GM21528 (cell line): ENCODE data around the gene SDK1.

Experiments
- ATAC-seq: cut with Tn5 transposase; IDR thresholded peaks from one replicate; pipeline ENCODE4 v1.9.1; 2021; ENCODE audit warnings: mild to moderate bottlenecking, moderate library complexity; ENCODE audit not compliant: unreplicated experiment, low FRiP score

Gene SDK1

GRCh38 chr7:4050126-4050660, 749.1 kb downstream of the SDK1 start:
- ATAC-seq = no peak

GRCh38 chr7:4051696-4052095, 750.6 kb downstream of the SDK1 start:
- ATAC-seq = no peak

GRCh38 chr7:4052130-4052529, 751.1 kb downstream of the SDK1 start:
- no peak for ATAC-seq

GRCh38 chr7:4054158-4054557, 753.1 kb downstream of the SDK1 start:
- ATAC-seq = no peak

- no peak for ATAC-seq
Observed at GRCh38 chr7:4056552-4057288, 755.7 kb downstream of the SDK1 start.

- ATAC-seq = no peak
Observed at GRCh38 chr7:4057289-4057616, 756.2 kb downstream of the SDK1 start.

GRCh38 chr7:4058158-4058557, 757.1 kb downstream of the SDK1 start:
- no peak for ATAC-seq

GRCh38 chr7:4065190-4065589, 764.1 kb downstream of the SDK1 start:
- ATAC-seq = no peak

GRCh38 chr7:4066206-4066605, 765.2 kb downstream of the SDK1 start:
- ATAC-seq = no peak

- no peak for ATAC-seq
Observed at GRCh38 chr7:4066626-4067475, 765.8 kb downstream of the SDK1 start.

- no peak for ATAC-seq
Observed at GRCh38 chr7:4067476-4067760, 766.4 kb downstream of the SDK1 start.

GRCh38 chr7:4067874-4068273, 766.8 kb downstream of the SDK1 start:
- ATAC-seq = no peak

- no peak for ATAC-seq
Observed at GRCh38 chr7:4068286-4068685, 767.2 kb downstream of the SDK1 start.

GRCh38 chr7:4069268-4070095, 768.4 kb downstream of the SDK1 start:
- ATAC-seq = no peak

- no peak for ATAC-seq
Observed at GRCh38 chr7:4070214-4070613, 769.2 kb downstream of the SDK1 start.

GRCh38 chr7:4071370-4072058, 770.5 kb downstream of the SDK1 start:
- ATAC-seq = no peak

GRCh38 chr7:4072161-4072925, 771.3 kb downstream of the SDK1 start:
- ATAC-seq = no peak

- ATAC-seq = no peak
Observed at GRCh38 chr7:4073052-4073451, 772.0 kb downstream of the SDK1 start.

- no peak for ATAC-seq
Observed at GRCh38 chr7:4073750-4074149, 772.7 kb downstream of the SDK1 start.

GRCh38 chr7:4074407-4074806, 773.4 kb downstream of the SDK1 start:
- ATAC-seq = no peak
